Peyer's patch (tissue), 4 donors: ENCODE data around the gene ISCA1.

Source experiments
- POLR2A ChIP-seq, 2 donors: fragments of 450-650 bp; IDR thresholded peaks; one replicate each; pipeline ENCODE4 v1.5.1; 2017; ENCODE audit warnings: antibody characterized with exemption in 2 of 2, mild to moderate bottlenecking in 2 of 2, moderate library complexity in 2 of 2
- TF ChIP-seq, protein P1 (sequence below), 6 experiments: fragments of 450-650 bp in 4 of 6; fragments of 200-600 bp in 2 of 6; sonication (generic) in 1 of 6; IDR thresholded peaks; one replicate each; pipeline ENCODE4 v1.5.1; 2017 to 2019; ENCODE audit warnings: antibody characterized with exemption in 6 of 6, mild to moderate bottlenecking in 3 of 6, moderate library complexity in 1 of 6

DNA sequence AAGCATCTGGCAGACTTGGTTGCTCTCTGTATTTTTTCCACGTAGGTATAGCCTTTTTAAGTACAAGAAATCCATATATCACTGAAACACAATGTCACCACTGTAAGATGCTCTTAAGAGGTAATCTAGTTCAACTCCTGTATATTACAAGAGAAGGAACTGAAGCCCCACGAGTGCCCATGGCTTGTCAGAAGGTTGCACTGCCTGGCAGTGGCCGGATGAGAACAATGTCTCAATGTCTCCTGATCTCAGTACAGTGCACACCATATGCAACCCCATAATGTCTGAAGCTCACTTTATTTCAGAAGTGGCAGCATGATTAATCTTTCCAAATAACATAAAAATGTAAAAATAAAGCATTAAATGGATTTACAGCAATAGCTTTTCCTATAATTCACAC is 44.2 kb upstream of the ISCA1 start:
- TF ChIP-seq, protein P1, sequence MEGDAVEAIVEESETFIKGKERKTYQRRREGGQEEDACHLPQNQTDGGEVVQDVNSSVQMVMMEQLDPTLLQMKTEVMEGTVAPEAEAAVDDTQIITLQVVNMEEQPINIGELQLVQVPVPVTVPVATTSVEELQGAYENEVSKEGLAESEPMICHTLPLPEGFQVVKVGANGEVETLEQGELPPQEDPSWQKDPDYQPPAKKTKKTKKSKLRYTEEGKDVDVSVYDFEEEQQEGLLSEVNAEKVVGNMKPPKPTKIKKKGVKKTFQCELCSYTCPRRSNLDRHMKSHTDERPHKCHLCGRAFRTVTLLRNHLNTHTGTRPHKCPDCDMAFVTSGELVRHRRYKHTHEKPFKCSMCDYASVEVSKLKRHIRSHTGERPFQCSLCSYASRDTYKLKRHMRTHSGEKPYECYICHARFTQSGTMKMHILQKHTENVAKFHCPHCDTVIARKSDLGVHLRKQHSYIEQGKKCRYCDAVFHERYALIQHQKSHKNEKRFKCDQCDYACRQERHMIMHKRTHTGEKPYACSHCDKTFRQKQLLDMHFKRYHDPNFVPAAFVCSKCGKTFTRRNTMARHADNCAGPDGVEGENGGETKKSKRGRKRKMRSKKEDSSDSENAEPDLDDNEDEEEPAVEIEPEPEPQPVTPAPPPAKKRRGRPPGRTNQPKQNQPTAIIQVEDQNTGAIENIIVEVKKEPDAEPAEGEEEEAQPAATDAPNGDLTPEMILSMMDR (IDR thresholded peaks at IDR 0.05): no peak
- TF ChIP-seq POLR2A (IDR thresholded peaks at IDR 0.05): no peak
